ENCODE data around the gene IQSEC1.

The IQSEC1 gene

DNA sequence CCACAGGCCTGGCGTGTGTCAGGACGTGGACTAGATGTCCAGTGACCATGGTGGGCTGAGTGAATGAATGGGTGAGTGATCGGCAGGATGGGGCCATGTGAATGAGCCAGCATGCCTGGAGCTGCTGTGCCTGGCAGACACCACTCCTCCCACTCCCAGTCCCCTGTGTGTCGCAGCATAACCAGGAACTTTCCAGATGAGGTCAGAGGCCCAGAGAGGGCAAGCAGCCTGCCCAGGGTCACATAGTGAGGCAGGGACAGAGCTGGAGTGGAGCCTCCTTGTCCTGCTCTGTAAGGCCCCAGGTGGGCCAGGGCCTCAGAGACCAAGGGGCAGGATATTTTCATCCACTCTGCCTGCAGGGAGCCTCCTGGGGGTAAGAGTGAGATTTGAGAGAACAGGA is 6.4 kb downstream of the IQSEC1 start:
- no peak for DNase-seq

- DNase-seq, result no peak
These were observed 7.0 kb downstream of the IQSEC1 start for GRCh38 chr3:13066236-13066635.

GRCh38 chr3:13065727-13066126 is 7.5 kb downstream of the IQSEC1 start:
- DNase-seq, result no peak

DNA sequence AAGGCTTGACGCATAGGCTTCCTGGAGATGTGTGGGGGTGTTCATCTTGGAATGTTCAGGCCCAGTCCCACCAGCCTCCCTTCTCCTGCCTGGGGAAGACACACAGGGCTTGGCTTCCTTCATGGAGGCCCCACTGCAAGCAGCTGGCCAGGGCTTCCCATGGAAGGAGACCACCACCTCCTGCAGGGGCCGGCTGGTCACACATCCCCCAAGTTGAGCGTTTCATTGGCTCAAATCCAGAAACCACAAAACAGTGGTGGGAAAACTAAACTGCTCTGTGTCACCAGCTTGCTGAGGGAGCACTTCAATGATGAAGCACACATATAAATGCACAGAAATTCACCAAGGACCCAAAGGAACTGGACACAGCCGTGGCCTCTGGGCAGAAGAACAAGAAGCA is 8.3 kb downstream of the IQSEC1 start:
- DNase-seq, result peak; percentile 8

DNA sequence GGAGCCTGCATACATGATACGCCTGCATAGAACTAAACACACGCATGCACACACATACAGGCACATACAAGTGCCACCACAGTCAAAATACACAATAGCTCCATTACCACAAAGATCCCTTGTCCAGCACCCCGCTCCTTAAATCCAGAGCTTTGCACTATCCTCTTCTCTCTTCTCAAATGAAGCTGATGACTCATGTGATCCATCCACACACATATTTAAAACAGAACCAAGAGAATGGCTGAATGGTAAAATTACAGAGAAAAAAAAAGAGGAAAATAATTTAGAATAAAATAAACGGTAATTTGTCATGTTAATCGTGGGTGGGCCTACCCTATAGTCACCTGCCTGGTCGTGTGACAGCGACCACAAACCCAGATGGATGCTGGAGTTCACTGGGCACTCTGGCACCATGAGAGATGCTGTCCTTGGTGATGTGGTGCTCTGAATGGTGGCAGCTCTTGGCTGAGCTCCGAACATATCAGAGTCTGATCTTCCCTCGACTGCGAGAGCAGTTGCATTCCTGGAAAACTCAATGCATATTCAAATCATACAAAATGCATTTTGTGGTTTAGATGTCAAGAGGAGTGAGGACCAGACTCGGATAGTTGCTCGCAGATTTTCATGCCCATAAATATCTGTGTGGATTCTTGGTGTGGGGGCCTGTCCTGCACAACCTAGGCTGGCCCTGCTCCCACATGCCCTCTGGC is 8.9 kb downstream of the IQSEC1 start:
- DNase-seq, result no peak

- DNase-seq, result no peak
These were observed 10.0 kb downstream of the IQSEC1 start for GRCh38 chr3:13063225-13063624.

GRCh38 chr3:13062647-13063046 is 10.6 kb downstream of the IQSEC1 start:
- no peak for DNase-seq

DNA sequence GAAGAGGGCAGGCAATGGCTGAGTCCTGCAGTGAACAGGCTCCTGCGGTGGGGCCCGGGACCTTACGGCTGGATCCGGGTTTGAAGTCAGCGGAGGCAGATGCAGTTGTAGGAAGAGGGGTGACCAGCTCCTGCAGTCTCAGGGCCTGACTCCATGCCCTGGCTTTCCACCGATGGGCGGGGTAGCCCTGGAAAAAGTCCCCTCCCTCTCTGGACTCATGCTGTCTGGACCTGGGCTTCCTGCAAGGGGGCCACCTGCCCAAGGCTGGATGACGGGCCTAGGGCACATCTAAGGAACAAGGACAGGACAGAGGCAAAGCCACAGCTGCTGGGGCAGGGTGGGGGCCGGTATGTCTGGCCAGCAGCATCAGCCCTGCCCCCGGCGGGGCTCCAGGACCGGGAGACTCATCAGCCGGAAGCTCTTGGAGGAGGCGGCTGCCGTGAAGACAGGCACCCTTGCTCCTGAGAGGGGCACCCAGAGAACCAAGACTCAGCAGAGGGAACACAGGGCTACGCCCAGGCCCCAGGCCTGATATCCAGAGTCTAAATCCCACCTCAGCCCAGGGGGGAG is 12.8 kb downstream of the IQSEC1 start:
- no peak for DNase-seq

- DNase-seq, result no peak
These were observed 14.7 kb downstream of the IQSEC1 start for GRCh38 chr3:13058346-13059120.

GRCh38 chr3:13057282-13058040 is 15.8 kb downstream of the IQSEC1 start:
- no peak for DNase-seq

GRCh38 chr3:13055634-13056033 is 17.6 kb downstream of the IQSEC1 start:
- no peak for DNase-seq

DNA sequence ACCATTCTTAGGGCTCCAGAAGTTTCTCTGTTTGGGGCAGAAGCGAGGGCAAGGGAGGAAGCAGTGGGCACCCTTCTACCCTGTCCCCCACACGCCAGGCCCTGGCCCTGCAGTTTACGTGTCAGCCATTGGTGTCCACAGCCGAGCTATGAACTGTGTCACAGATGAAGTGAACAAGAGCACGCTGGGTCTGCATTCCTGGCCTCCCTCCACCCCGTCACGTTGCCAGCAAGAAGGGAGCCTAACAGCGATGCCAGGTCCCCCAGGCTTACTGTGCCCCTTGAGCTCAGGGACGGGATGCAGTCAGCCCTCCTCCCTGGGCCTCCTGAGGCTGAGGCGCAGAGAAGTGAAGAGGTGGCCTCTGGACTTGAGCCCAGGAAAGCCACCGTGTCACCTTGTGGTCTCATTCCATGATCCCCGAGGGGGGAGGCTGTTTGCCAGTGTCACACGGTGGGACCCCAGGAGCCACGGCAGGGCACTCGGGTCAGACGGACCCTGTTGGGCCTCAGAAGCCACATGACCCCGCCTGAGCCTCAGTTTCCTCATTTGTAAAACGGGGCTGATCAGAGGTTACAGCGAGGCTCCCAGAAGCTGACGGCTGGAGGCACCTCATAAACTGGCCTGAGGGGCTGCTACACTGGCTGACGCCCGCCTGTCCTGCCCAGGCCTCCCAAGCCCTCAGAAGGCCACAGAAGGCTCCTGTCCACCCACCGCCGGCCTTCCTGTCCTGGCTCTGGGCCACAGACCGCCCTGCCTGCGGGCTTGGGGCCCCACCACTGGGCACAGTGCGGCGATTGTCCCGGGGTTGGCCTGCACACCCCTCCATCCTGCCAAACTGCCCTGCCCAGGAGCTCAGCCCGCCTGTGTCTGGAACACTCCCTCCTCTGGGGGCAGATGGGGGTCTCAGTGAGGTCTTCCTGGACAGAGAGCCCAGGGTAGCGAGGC is 18.6 kb downstream of the IQSEC1 start:
- no peak for DNase-seq

DNA sequence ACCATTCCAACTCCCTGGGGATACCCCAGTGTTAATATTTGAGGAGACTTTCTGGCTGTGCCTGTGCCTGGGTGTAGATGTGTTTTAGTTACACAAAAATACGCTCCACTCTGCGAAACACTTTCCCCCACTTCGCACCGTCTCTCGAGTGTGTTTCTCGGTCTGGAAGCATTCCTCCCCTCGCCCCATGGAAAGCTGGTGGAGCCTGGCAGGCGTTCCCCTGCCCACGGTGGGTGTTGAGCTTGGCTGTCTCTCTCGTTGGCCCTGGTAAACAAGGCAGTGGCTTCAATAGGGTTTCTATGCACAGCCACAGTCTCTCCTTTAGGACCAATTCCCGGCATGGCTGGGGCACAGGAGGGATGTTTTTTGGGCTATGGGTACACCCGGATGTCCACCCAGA is 19.3 kb downstream of the IQSEC1 start:
- DNase-seq, result no peak

GRCh38 chr3:13053420-13053819 is 19.8 kb downstream of the IQSEC1 start:
- no peak for DNase-seq

DNA sequence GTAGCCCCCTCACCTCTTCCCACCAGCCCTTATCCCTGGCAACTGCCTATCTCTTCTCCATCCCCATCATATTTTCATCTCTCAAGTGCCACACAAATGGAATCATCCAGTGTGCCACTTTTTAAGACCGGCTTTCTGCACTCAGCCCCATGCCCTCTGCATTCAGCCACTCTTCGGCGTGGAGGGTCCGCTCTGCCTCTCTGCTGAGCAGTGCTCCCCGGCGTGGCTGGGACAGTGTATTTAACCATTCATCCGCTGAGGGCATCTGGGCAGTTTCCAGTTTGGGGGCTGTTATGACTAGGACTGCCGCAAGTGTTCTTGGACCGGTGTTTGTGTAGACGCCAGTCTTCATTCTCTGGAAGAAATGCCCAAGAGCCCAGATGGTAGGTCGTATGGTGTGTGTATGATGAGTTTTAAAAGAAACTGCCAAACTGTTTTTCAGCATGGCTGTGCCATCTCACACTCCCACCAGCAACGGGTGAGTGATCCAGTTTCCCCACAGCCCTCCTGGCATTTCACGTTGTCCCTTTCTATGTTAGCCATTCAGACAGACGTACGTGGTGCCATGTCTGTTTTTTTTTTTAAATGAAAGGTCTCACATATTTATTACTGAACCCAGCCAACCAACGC is 20.9 kb downstream of the IQSEC1 start:
- no peak for DNase-seq

- DNase-seq, result no peak
These were observed 21.6 kb downstream of the IQSEC1 start for GRCh38 chr3:13051581-13051980.

DNA sequence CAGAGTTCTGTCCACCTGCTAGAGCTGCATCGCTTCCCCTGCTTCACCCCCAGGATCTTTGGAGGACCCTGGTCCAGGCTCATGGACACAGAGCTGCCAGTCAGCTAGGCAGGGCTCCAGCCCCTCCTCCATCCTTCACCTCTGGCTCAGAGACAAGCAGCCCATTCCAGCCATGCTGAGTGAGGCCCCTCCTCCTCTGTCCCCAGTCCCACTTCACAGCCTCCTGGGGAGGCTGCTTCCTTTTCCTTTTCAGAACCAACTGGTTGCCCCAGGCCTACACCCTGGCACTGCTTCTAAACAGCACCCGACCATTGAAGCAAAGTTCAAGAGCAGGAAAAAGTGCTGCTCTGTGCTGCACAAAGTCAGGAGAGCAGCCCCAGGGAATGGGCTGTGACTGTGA is 22.2 kb downstream of the IQSEC1 start:
- DNase-seq, result no peak

GRCh38 chr3:13050446-13050845 is 22.8 kb downstream of the IQSEC1 start:
- DNase-seq, result no peak

GRCh38 chr3:13049400-13049799 is 23.8 kb downstream of the IQSEC1 start:
- no peak for DNase-seq

GRCh38 chr3:13047296-13048165 is 25.7 kb downstream of the IQSEC1 start:
- no peak for DNase-seq
